Calu3 (cell line): Measurements from ENCODE around the gene CCNDBP1. TPM values are rescaled to one million over a fixed set of nuclear protein-coding genes. Genes with fewer than 3 reads are reported as not detected.

ENCODE experiments used
- BruUV-seq: library from RNA; stranded (reverse); fragments of 400-500 nt; replicated peaks from 2 replicates; lab custom pipeline; 2021; lab: Mats Ljungman, UMichigan
- CTCF ChIA-PET: fragments of 300-600 bp; sonication (Branson Sonifier 250); formaldehyde crosslinking; loops from one replicate; lab custom pipeline; 2022; ENCODE audit warnings: antibody characterized with exemption; lab: Charles Lee
- DNase-seq: peaks from one replicate; pipeline ENCODE4 v3.0.0; 2022
- H3K27ac Mint-ChIP-seq: one replicate; pipeline ENCODE4 v1.8.0; 2022; ENCODE audit warnings: mixed read lengths; ENCODE audit not compliant: unreplicated experiment
- H3K27me3 Mint-ChIP-seq: one replicate; pipeline ENCODE4 v1.8.0; 2022; ENCODE audit warnings: mixed read lengths; ENCODE audit not compliant: unreplicated experiment
- H3K36me3 Mint-ChIP-seq: one replicate; pipeline ENCODE4 v1.8.0; 2022; ENCODE audit warnings: mild to moderate bottlenecking, moderate library complexity, mixed read lengths; ENCODE audit not compliant: insufficient read depth, unreplicated experiment
- H3K4me1 Mint-ChIP-seq: one replicate; pipeline ENCODE4 v1.8.0; 2022; ENCODE audit warnings: mild to moderate bottlenecking, low read depth, mixed read lengths; ENCODE audit not compliant: unreplicated experiment
- H3K4me3 Mint-ChIP-seq: one replicate; pipeline ENCODE4 v1.8.0; 2022; ENCODE audit warnings: mild to moderate bottlenecking, low read depth, moderate library complexity, mixed read lengths; ENCODE audit not compliant: unreplicated experiment
- H3K9me3 Mint-ChIP-seq: one replicate; pipeline ENCODE4 v1.8.0; 2022; ENCODE audit warnings: low read depth, mixed read lengths; ENCODE audit not compliant: unreplicated experiment
- intact Hi-C: fragments of 100-400 bp; cut with micrococcal nuclease; formaldehyde crosslinking; loops from one replicate; pipeline ENCODE4 v1.10.0; 2022; ENCODE audit not compliant: unreplicated experiment
- total RNA-seq: library from RNA; stranded (reverse); gene quantifications from 2 replicates; pipeline ENCODE4 v1.2.3, GENCODE V29; 2022
- TF ChIP-seq, protein P1 (sequence below): fragments of 200-600 bp; IDR thresholded peaks from one replicate; pipeline ENCODE4 v1.8.0; 2022; ENCODE audit warnings: antibody characterized with exemption; ENCODE audit not compliant: unreplicated experiment

CCNDBP1 gene
- total RNA-seq, 1 experiment from 2014 or later = 13.7 TPM

- intact Hi-C loops = no loop called here
- TF ChIP-seq, protein P1, sequence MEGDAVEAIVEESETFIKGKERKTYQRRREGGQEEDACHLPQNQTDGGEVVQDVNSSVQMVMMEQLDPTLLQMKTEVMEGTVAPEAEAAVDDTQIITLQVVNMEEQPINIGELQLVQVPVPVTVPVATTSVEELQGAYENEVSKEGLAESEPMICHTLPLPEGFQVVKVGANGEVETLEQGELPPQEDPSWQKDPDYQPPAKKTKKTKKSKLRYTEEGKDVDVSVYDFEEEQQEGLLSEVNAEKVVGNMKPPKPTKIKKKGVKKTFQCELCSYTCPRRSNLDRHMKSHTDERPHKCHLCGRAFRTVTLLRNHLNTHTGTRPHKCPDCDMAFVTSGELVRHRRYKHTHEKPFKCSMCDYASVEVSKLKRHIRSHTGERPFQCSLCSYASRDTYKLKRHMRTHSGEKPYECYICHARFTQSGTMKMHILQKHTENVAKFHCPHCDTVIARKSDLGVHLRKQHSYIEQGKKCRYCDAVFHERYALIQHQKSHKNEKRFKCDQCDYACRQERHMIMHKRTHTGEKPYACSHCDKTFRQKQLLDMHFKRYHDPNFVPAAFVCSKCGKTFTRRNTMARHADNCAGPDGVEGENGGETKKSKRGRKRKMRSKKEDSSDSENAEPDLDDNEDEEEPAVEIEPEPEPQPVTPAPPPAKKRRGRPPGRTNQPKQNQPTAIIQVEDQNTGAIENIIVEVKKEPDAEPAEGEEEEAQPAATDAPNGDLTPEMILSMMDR = no peak
- CTCF ChIA-PET = interaction anchor here (0.9 kb wide), 1 partner anchor 507 kb away, joined by 3 read pairs; no protein-coding TSS in a partner anchor
Measured at GRCh38 chr15:43213466-43213865, 28.3 kb downstream of the CCNDBP1 start.

DNA sequence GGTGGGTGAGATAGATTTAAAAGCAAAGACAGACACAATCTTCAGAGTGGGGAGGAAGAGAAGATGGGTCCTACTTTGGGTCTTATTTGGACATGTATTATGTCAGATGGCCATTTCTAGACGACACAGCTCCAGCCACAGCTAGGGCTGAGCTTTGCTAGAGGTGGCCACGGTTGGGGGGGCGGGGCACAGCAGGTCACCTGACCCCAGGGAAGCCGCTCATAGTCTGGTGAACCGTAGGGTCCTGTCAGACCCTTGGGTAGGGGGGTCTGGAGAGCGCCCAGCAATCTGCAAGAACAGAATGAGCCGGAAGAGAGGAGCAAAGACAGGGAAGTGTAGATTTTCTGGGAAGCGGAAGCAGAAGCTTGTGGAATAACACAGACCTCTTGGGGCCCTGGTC is 29.0 kb downstream of the CCNDBP1 start:
- H3K9me3 Mint-ChIP-seq = no peaks in the 10 kb centered on the region
- no peak overlapping the region for H3K27ac Mint-ChIP-seq
- no peaks in the 10 kb centered on the region for H3K36me3 Mint-ChIP-seq
- no peak overlapping the region for H3K4me3 Mint-ChIP-seq
- DNase-seq = no peak
- BruUV-seq = no TSS peak
- CTCF ChIA-PET = no interaction called here
- intact Hi-C loops = no loop called here
- H3K27me3 Mint-ChIP-seq = peaks cover 39% of the 10 kb centered on the region
- H3K4me1 Mint-ChIP-seq = no peaks in the 10 kb centered on the region
- TF ChIP-seq, protein P1 = no peak

More at GRCh38 chr15:43213466-43213865, 28.3 kb downstream of the CCNDBP1 start:
- Mint-ChIP-seq H3K4me3 (no peak overlapping the region), H3K36me3 (no peaks in the 10 kb centered on the region), H3K4me1 (no peaks in the 10 kb centered on the region), H3K27me3 (peaks cover 40% of the 10 kb centered on the region), H3K27ac (no peak overlapping the region), H3K9me3 (no peaks in the 10 kb centered on the region)
- no peak for DNase-seq
- no TSS peak for BruUV-seq

DNA sequence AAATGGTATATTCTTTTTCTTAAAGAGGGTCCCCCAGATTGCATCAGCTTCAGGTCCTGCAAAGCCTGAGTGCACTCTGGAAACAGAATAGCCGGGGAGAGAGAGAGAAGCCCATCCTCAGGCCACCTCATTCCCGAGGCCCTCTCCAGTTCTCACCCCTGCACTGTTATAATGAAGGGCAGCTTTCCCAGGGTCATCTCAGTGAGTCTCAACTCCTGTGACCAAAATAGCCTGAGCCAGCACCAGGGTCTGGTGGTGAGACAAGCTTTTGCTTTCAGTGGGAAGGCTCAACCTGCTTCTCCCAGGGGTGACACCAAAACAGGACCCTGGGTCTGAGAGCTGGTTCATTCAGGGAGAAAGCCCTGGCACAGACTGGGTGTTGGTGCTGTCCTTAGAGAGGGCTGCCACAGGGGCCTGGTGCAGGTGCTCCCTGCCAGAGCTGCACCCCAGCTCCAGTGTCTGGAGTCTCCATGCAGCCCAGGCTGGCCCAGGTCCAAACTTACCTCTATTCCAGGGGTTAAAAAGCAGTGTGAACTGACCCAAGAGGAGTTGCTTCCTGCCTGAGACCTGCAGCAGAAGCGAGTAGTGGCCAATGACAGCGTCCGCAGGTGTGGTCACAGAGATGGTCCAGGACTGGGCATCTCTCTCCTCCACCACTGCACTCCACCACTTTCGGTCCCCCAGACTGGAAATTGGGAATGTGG is 29.5 kb downstream of the CCNDBP1 start:
- no peaks in the 10 kb centered on the region for H3K4me1 Mint-ChIP-seq
- intact Hi-C loops = no loop called here
- no peak overlapping the region for H3K4me3 Mint-ChIP-seq
- H3K27me3 Mint-ChIP-seq = peaks cover 35% of the 10 kb centered on the region
- DNase-seq = no peak
- CTCF ChIA-PET = interaction anchor here (1.4 kb wide), 1 partner anchor 10 kb away, joined by 3 read pairs; no protein-coding TSS in a partner anchor
- H3K9me3 Mint-ChIP-seq = no peaks in the 10 kb centered on the region
- H3K27ac Mint-ChIP-seq = no peak overlapping the region
- BruUV-seq = no TSS peak
- TF ChIP-seq, protein P1 = no peak
- no peaks in the 10 kb centered on the region for H3K36me3 Mint-ChIP-seq

DNA sequence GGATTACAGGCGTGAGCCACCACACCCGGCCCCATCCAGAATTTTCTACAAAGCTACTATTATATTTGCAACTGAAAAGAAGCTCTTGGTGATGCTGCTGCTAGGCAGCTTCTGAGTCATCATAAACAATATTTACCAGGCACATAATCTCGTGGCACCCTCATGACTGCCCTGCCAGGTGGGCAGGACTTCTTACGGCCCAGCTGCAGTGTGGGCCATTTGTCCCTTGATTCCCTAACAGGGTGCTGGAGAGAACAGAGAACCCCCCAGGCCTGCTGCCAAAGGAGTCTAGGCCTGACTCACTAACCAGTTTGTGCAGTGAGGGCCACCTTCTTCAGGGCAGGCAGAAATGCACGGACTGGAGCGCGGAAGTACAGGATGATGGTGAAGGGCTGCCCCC is 30.8 kb downstream of the CCNDBP1 start:
- intact Hi-C loops = no loop called here
- CTCF ChIA-PET = interaction anchor here (1.2 to 1.4 kb wide), 2 partner anchors 9 to 11 kb away, joined by 3 read pairs; no protein-coding TSS in a partner anchor
- no peak for DNase-seq
- Mint-ChIP-seq H3K27me3 (peaks cover 35% of the 10 kb centered on the region), H3K4me3 (no peak overlapping the region), H3K4me1 (no peaks in the 10 kb centered on the region), H3K36me3 (no peaks in the 10 kb centered on the region), H3K9me3 (no peaks in the 10 kb centered on the region), H3K27ac (no peak overlapping the region)
- TF ChIP-seq, protein P1 = no peak
- no TSS peak for BruUV-seq
